ENCODE results near the gene TRIM32.

TRIM32 gene

GRCh38 chr9:116653348-116654058, 33.6 kb upstream of the TRIM32 start:
- peak; percentile 11; the same call in 1 of the 2 replicates for TF ChIP-seq TRIM28 (IDR thresholded peaks at IDR 0.05; ENCODE audit: borderline replicate concordance, low read length)
- no peak for TF ChIP-seq MYNN (tag by site-specific recombination; IDR thresholded peaks at IDR 0.05; ENCODE audit: borderline replicate concordance)
- peak; percentile 94 for TF ChIP-seq TCF7L2 (IDR thresholded peaks at IDR 0.05; ENCODE audit: borderline replicate concordance, low read depth, low read length)
- no peak overlapping the region for H3K27ac ChIP-seq (ENCODE audit: extremely low read depth, low read depth, low read length)
- no peak overlapping the region for H3K4me3 ChIP-seq (ENCODE audit: low read depth, low read length)
- H3K4me1 ChIP-seq (ENCODE audit: control insufficient read depth, insufficient read depth, low read length) = no peaks in the 10 kb centered on the region
- CTCF ChIA-PET = no interaction called here
- H3K36me3 ChIP-seq (ENCODE audit: control insufficient read depth in 2 of 2, insufficient read depth in 1 of 2, low read length in 2 of 2) = no peaks in the 10 kb centered on the region
- POLR2A ChIA-PET = no interaction called here
- no peaks in the 10 kb centered on the region for H3K9me3 ChIP-seq (ENCODE audit: control insufficient read depth, insufficient read depth, low read depth, low read length)

- H3K4me1 ChIP-seq (ENCODE audit: control insufficient read depth, insufficient read depth, low read length) = no peaks in the 10 kb centered on the region
- TF ChIP-seq, protein P1, sequence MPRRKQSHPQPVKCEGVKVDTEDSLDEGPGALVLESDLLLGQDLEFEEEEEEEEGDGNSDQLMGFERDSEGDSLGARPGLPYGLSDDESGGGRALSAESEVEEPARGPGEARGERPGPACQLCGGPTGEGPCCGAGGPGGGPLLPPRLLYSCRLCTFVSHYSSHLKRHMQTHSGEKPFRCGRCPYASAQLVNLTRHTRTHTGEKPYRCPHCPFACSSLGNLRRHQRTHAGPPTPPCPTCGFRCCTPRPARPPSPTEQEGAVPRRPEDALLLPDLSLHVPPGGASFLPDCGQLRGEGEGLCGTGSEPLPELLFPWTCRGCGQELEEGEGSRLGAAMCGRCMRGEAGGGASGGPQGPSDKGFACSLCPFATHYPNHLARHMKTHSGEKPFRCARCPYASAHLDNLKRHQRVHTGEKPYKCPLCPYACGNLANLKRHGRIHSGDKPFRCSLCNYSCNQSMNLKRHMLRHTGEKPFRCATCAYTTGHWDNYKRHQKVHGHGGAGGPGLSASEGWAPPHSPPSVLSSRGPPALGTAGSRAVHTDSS (tag by site-specific recombination; IDR thresholded peaks at IDR 0.05) = no peak
- TF ChIP-seq ZNF596 (tag by site-specific recombination; IDR thresholded peaks at IDR 0.05) = no peak
- TF ChIP-seq, protein P2, sequence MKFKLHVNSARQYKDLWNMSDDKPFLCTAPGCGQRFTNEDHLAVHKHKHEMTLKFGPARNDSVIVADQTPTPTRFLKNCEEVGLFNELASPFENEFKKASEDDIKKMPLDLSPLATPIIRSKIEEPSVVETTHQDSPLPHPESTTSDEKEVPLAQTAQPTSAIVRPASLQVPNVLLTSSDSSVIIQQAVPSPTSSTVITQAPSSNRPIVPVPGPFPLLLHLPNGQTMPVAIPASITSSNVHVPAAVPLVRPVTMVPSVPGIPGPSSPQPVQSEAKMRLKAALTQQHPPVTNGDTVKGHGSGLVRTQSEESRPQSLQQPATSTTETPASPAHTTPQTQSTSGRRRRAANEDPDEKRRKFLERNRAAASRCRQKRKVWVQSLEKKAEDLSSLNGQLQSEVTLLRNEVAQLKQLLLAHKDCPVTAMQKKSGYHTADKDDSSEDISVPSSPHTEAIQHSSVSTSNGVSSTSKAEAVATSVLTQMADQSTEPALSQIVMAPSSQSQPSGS (tag by site-specific recombination; IDR thresholded peaks at IDR 0.05; ENCODE audit: low read depth) = no peak
- no peak for TF ChIP-seq ZNF221 (tag by site-specific recombination; IDR thresholded peaks at IDR 0.05; ENCODE audit: borderline replicate concordance)
- TF ChIP-seq ZNF544 (tag by site-specific recombination; IDR thresholded peaks at IDR 0.05) = no peak
- TF ChIP-seq KLF9 (tag by site-specific recombination; IDR thresholded peaks at IDR 0.05; ENCODE audit: low read depth) = no peak
- no peak for TF ChIP-seq ZXDB (tag by site-specific recombination; IDR thresholded peaks at IDR 0.05)
- no peak for TF ChIP-seq ZNF112 (tag by site-specific recombination; IDR thresholded peaks at IDR 0.05)
- no peak for TF ChIP-seq ZNF792 (tag by site-specific recombination; IDR thresholded peaks at IDR 0.05)
- TF ChIP-seq MYNN (tag by site-specific recombination; IDR thresholded peaks at IDR 0.05; ENCODE audit: borderline replicate concordance) = no peak
- TF ChIP-seq ZNF324 (tag by site-specific recombination; IDR thresholded peaks at IDR 0.05) = no peak
- TF ChIP-seq HOXC10 (CRISPR knock-in tag; IDR thresholded peaks at IDR 0.05) = no peak
- TF ChIP-seq ZNF184 (tag by site-specific recombination; IDR thresholded peaks at IDR 0.05) = no peak
- TF ChIP-seq ZNF707 (tag by site-specific recombination; IDR thresholded peaks at IDR 0.05) = no peak
- TF ChIP-seq ZNF391 (tag by site-specific recombination; IDR thresholded peaks at IDR 0.05; ENCODE audit: borderline replicate concordance, low read depth) = no peak
- TF ChIP-seq ZNF132 (tag by site-specific recombination; IDR thresholded peaks at IDR 0.05; ENCODE audit: borderline replicate concordance) = no peak
- no peak overlapping the region for H3K27ac ChIP-seq (ENCODE audit: extremely low read depth, low read depth, low read length)
- CTCF ChIA-PET = interaction anchor here (0.6 kb wide), 1 partner anchor 116 kb away, joined by 4 read pairs; no protein-coding TSS in a partner anchor
- POLR2A ChIA-PET = no interaction called here
- no peak overlapping the region for H3K4me3 ChIP-seq (ENCODE audit: low read depth, low read length)
- no peaks in the 10 kb centered on the region for H3K9me3 ChIP-seq (ENCODE audit: control insufficient read depth, insufficient read depth, low read depth, low read length)
- no peaks in the 10 kb centered on the region for H3K36me3 ChIP-seq (ENCODE audit: control insufficient read depth in 2 of 2, insufficient read depth in 1 of 2, low read length in 2 of 2)
These were observed 33.1 kb upstream of the TRIM32 start for GRCh38 chr9:116654059-116654355.

- ChIA-PET CTCF (interaction anchor here (0.5 kb wide), 1 partner anchor 21 kb away, joined by 3 read pairs; no protein-coding TSS in a partner anchor), POLR2A (no interaction called here)
- H3K9me3 ChIP-seq (ENCODE audit: control insufficient read depth, insufficient read depth, low read depth, low read length) = no peaks in the 10 kb centered on the region
- H3K4me1 ChIP-seq (ENCODE audit: control insufficient read depth, insufficient read depth, low read length) = no peaks in the 10 kb centered on the region
- no peak overlapping the region for H3K4me3 ChIP-seq (ENCODE audit: low read depth, low read length)
- no peaks in the 10 kb centered on the region for H3K36me3 ChIP-seq (ENCODE audit: control insufficient read depth in 2 of 2, insufficient read depth in 1 of 2, low read length in 2 of 2)
- no peak overlapping the region for H3K27ac ChIP-seq (ENCODE audit: extremely low read depth, low read depth, low read length)
- TF ChIP-seq, protein P3, sequence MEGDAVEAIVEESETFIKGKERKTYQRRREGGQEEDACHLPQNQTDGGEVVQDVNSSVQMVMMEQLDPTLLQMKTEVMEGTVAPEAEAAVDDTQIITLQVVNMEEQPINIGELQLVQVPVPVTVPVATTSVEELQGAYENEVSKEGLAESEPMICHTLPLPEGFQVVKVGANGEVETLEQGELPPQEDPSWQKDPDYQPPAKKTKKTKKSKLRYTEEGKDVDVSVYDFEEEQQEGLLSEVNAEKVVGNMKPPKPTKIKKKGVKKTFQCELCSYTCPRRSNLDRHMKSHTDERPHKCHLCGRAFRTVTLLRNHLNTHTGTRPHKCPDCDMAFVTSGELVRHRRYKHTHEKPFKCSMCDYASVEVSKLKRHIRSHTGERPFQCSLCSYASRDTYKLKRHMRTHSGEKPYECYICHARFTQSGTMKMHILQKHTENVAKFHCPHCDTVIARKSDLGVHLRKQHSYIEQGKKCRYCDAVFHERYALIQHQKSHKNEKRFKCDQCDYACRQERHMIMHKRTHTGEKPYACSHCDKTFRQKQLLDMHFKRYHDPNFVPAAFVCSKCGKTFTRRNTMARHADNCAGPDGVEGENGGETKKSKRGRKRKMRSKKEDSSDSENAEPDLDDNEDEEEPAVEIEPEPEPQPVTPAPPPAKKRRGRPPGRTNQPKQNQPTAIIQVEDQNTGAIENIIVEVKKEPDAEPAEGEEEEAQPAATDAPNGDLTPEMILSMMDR (tag by site-specific recombination; IDR thresholded peaks at IDR 0.05) = no peak
- TF ChIP-seq ZNF658 (tag by site-specific recombination; IDR thresholded peaks at IDR 0.05) (no peak), SP7 (tag by site-specific recombination; IDR thresholded peaks at IDR 0.05) (no peak), ZNF514 (tag by site-specific recombination; IDR thresholded peaks at IDR 0.05) (no peak), ZFHX2 (tag by site-specific recombination; conservative IDR thresholded peaks at IDR 0.05) (no peak), ZSCAN23 (tag by site-specific recombination; IDR thresholded peaks at IDR 0.05) (no peak), SP2 (tag by site-specific recombination; IDR thresholded peaks at IDR 0.05) (no peak)
These were observed 30.6 kb upstream of the TRIM32 start for GRCh38 chr9:116656501-116656971.

Measured in HEK293 (cell line).